ENCODE results near the gene BBS5. TPM values are rescaled to one million over a fixed set of nuclear protein-coding genes. Genes with fewer than 3 reads are reported as not detected.

The BBS5 gene
- total and polyA plus RNA-seq, 2 experiments from 2014 or later = 0.10 to 0.36 TPM

DNA sequence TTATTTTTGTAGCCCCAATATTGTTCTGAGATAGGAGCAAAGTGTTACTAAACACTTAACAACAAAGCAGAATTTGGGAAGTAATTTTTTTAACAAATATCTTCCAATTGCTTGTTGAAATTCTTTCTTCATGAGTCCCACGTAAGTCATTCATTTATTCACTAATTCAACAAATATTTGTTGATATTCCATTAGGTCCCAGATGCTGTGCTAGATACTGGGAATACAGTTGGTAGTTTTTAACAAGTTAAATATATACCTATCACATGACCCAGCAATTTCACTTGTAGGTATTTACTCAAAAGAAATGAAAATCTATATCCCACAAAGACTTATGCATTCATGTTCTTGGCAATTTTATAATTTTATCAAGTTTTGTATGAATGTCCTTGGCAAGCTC, 7.0 kb upstream of the BBS5 start:
- Mint-ChIP-seq H3K36me3 (ENCODE audit: low read depth) (no peaks in the 10 kb centered on the region), H3K27me3 (ENCODE audit: insufficient read depth, low read depth, poor library complexity) (no peaks in the 10 kb centered on the region), H3K9me3 (no peaks in the 10 kb centered on the region), H3K27ac (no peak overlapping the region), H3K4me3 (no peak overlapping the region), H3K4me1 (no peaks in the 10 kb centered on the region)
- ATAC-seq = no peak
- no peak for DNase-seq (ENCODE audit: low spot score)
- no peak overlapping the region for H2AFZ ChIP-seq
- H3K79me2 ChIP-seq (replicated peaks; ENCODE audit: insufficient read depth) = no peaks in the 10 kb centered on the region
- H3K9me2 ChIP-seq (ENCODE audit: insufficient read depth) = no peaks in the 10 kb centered on the region
- H3K27me3 ChIP-seq (ENCODE audit: insufficient read depth) = no peaks in the 10 kb centered on the region
- no peaks in the 10 kb centered on the region; the same call in 1 of the 2 replicates for H3F3A ChIP-seq (replicated peaks; ENCODE audit: low read depth)
- no peaks in the 10 kb centered on the region for H3K36me3 ChIP-seq (ENCODE audit: insufficient read depth)
- no peak overlapping the region for H3K27ac ChIP-seq (ENCODE audit: low read depth)
- H3K4me2 ChIP-seq = no peak overlapping the region
- no peak overlapping the region for H3K4me3 ChIP-seq
- H3K4me1 ChIP-seq (ENCODE audit: insufficient read depth) = no peaks in the 10 kb centered on the region
- TF ChIP-seq, protein P1, sequence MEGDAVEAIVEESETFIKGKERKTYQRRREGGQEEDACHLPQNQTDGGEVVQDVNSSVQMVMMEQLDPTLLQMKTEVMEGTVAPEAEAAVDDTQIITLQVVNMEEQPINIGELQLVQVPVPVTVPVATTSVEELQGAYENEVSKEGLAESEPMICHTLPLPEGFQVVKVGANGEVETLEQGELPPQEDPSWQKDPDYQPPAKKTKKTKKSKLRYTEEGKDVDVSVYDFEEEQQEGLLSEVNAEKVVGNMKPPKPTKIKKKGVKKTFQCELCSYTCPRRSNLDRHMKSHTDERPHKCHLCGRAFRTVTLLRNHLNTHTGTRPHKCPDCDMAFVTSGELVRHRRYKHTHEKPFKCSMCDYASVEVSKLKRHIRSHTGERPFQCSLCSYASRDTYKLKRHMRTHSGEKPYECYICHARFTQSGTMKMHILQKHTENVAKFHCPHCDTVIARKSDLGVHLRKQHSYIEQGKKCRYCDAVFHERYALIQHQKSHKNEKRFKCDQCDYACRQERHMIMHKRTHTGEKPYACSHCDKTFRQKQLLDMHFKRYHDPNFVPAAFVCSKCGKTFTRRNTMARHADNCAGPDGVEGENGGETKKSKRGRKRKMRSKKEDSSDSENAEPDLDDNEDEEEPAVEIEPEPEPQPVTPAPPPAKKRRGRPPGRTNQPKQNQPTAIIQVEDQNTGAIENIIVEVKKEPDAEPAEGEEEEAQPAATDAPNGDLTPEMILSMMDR (conservative IDR thresholded peaks at IDR 0.05; ENCODE audit: low read depth in 2 of 2) = no peak
- TF ChIP-seq ZNF114 (CRISPR knock-in tag; IDR thresholded peaks at IDR 0.05) (no peak), CREB1 (CRISPR knock-in tag; IDR thresholded peaks at IDR 0.05; ENCODE audit: low read depth) (no peak), NANOG (IDR thresholded peaks at IDR 0.05; ENCODE audit: borderline replicate concordance) (no peak), EZH2phosphoT487 (IDR thresholded peaks at IDR 0.05; ENCODE audit: unreplicated experiment) (no peak), EZH2 (IDR thresholded peaks at IDR 0.05; ENCODE audit: low read depth, unreplicated experiment) (no peak), ZNF331 (CRISPR knock-in tag; IDR thresholded peaks at IDR 0.05; ENCODE audit: low read depth) (no peak), STAT1 (IDR thresholded peaks at IDR 0.05; ENCODE audit: unreplicated experiment) (no peak), POLR2AphosphoS5 (IDR thresholded peaks at IDR 0.05; ENCODE audit: low read depth) (no peak)
- TF ChIP-seq, protein P2, sequence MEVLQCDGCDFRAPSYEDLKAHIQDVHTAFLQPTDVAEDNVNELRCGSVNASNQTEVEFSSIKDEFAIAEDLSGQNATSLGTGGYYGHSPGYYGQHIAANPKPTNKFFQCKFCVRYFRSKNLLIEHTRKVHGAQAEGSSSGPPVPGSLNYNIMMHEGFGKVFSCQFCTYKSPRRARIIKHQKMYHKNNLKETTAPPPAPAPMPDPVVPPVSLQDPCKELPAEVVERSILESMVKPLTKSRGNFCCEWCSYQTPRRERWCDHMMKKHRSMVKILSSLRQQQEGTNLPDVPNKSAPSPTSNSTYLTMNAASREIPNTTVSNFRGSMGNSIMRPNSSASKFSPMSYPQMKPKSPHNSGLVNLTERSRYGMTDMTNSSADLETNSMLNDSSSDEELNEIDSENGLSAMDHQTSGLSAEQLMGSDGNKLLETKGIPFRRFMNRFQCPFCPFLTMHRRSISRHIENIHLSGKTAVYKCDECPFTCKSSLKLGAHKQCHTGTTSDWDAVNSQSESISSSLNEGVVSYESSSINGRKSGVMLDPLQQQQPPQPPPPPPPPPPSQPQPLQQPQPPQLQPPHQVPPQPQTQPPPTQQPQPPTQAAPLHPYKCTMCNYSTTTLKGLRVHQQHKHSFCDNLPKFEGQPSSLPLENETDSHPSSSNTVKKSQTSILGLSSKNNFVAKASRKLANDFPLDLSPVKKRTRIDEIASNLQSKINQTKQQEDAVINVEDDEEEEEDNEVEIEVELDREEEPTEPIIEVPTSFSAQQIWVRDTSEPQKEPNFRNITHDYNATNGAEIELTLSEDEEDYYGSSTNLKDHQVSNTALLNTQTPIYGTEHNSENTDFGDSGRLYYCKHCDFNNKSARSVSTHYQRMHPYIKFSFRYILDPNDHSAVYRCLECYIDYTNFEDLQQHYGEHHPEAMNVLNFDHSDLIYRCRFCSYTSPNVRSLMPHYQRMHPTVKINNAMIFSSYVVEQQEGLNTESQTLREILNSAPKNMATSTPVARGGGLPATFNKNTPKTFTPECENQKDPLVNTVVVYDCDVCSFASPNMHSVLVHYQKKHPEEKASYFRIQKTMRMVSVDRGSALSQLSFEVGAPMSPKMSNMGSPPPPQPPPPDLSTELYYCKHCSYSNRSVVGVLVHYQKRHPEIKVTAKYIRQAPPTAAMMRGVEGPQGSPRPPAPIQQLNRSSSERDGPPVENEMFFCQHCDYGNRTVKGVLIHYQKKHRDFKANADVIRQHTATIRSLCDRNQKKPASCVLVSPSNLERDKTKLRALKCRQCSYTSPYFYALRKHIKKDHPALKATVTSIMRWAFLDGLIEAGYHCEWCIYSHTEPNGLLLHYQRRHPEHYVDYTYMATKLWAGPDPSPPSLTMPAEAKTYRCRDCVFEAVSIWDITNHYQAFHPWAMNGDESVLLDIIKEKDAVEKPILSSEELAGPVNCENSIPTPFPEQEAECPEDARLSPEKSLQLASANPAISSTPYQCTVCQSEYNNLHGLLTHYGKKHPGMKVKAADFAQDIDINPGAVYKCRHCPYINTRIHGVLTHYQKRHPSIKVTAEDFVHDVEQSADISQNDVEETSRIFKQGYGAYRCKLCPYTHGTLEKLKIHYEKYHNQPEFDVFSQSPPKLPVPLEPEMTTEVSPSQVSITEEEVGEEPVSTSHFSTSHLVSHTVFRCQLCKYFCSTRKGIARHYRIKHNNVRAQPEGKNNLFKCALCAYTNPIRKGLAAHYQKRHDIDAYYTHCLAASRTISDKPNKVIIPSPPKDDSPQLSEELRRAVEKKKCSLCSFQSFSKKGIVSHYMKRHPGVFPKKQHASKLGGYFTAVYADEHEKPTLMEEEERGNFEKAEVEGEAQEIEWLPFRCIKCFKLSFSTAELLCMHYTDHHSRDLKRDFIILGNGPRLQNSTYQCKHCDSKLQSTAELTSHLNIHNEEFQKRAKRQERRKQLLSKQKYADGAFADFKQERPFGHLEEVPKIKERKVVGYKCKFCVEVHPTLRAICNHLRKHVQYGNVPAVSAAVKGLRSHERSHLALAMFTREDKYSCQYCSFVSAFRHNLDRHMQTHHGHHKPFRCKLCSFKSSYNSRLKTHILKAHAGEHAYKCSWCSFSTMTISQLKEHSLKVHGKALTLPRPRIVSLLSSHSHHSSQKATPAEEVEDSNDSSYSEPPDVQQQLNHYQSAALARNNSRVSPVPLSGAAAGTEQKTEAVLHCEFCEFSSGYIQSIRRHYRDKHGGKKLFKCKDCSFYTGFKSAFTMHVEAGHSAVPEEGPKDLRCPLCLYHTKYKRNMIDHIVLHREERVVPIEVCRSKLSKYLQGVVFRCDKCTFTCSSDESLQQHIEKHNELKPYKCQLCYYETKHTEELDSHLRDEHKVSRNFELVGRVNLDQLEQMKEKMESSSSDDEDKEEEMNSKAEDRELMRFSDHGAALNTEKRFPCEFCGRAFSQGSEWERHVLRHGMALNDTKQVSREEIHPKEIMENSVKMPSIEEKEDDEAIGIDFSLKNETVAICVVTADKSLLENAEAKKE (CRISPR knock-in tag; IDR thresholded peaks at IDR 0.05) = no peak
- TF ChIP-seq, protein P3, sequence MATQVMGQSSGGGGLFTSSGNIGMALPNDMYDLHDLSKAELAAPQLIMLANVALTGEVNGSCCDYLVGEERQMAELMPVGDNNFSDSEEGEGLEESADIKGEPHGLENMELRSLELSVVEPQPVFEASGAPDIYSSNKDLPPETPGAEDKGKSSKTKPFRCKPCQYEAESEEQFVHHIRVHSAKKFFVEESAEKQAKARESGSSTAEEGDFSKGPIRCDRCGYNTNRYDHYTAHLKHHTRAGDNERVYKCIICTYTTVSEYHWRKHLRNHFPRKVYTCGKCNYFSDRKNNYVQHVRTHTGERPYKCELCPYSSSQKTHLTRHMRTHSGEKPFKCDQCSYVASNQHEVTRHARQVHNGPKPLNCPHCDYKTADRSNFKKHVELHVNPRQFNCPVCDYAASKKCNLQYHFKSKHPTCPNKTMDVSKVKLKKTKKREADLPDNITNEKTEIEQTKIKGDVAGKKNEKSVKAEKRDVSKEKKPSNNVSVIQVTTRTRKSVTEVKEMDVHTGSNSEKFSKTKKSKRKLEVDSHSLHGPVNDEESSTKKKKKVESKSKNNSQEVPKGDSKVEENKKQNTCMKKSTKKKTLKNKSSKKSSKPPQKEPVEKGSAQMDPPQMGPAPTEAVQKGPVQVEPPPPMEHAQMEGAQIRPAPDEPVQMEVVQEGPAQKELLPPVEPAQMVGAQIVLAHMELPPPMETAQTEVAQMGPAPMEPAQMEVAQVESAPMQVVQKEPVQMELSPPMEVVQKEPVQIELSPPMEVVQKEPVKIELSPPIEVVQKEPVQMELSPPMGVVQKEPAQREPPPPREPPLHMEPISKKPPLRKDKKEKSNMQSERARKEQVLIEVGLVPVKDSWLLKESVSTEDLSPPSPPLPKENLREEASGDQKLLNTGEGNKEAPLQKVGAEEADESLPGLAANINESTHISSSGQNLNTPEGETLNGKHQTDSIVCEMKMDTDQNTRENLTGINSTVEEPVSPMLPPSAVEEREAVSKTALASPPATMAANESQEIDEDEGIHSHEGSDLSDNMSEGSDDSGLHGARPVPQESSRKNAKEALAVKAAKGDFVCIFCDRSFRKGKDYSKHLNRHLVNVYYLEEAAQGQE (IDR thresholded peaks at IDR 0.05; ENCODE audit: unreplicated experiment) = no peak
- TF ChIP-seq, protein P4, sequence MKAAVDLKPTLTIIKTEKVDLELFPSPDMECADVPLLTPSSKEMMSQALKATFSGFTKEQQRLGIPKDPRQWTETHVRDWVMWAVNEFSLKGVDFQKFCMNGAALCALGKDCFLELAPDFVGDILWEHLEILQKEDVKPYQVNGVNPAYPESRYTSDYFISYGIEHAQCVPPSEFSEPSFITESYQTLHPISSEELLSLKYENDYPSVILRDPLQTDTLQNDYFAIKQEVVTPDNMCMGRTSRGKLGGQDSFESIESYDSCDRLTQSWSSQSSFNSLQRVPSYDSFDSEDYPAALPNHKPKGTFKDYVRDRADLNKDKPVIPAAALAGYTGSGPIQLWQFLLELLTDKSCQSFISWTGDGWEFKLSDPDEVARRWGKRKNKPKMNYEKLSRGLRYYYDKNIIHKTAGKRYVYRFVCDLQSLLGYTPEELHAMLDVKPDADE (IDR thresholded peaks at IDR 0.05) = no peak
- no peaks in the 10 kb centered on the region for H4K20me1 ChIP-seq (replicated peaks; ENCODE audit: insufficient read depth)

All from GM23338 (cell line).